HG02885 (cell line): ENCODE measurements around the gene YY1AP1.
"Not testable (repeated sequence)": the region's sequence is repeated elsewhere in the genome, so short reads cannot be mapped to it uniquely, and the experiment has no call there.

Experiments used
- ATAC-seq: cut with Tn5 transposase; IDR thresholded peaks from one replicate; pipeline ENCODE4 v1.9.1; 2021; ENCODE audit warnings: mild to moderate bottlenecking; ENCODE audit not compliant: unreplicated experiment, poor library complexity

The YY1AP1 gene

DNA sequence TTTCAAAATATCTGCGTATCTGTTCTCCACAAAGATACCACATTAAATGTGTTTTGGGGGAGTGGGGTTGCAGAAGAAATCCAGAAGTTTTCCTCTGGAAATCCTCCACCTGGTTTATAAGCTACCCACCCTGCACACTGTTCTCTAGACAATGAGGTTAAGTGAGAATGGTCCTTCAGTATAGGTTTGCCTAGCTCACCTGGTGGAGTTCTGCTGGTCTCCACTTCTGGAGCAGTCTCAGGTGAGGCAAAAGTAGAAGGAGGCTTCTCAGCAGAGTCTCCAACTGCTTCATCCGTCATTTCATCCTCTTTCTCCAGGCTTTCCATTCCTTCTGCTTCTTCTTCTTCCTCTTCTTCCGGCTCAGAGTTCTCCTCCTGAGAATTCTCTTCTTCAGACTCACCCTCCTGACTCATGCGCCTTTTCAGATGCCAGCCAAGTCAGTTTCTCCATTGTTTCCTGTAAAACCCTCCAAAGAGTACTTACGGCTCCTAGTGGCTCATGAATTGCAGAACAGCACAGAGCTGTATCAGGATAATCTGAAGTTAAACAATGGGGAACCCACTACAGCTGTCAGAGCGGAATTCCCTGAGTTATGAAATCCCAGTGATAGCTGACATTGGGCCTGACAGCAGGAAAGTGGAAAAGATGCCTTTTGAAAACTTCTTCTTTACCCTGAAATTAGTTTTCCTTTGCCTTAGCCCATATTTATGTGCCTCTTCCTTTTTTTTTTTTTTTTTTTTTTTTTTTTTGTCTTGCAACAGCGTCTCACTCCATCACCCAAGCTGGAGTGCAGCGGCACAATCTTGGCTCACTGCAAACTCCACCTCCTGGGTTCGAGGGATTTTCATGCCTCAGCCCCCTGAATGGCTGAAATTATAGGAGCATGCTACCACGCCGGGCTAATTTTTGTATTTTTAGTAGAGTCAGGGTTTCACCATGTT is 40.1 kb downstream of the YY1AP1 start:
- no peak for ATAC-seq

DNA sequence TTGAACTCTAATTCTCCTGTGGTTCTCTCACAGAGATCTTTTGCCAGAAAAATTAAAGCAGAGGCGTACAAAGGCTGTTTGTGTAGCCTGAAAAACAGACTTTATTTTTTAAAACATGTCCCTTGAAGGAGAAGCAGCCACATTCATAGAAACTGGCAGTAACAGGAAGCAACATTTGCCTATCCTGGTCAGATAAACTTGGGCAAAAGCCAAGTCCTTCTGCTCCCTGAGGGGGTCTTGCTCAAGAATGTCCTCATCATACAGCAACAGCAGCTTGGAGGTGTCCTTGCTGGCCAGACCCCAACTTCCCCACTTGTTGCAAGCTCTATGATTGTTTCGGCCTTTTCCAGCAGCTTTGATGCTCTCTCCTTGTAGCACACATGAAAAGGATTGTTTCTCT is 42.3 kb downstream of the YY1AP1 start:
- ATAC-seq: no peak

GRCh38 chr1:155645648-155646047 is 42.9 kb downstream of the YY1AP1 start:
- ATAC-seq: no peak

DNA sequence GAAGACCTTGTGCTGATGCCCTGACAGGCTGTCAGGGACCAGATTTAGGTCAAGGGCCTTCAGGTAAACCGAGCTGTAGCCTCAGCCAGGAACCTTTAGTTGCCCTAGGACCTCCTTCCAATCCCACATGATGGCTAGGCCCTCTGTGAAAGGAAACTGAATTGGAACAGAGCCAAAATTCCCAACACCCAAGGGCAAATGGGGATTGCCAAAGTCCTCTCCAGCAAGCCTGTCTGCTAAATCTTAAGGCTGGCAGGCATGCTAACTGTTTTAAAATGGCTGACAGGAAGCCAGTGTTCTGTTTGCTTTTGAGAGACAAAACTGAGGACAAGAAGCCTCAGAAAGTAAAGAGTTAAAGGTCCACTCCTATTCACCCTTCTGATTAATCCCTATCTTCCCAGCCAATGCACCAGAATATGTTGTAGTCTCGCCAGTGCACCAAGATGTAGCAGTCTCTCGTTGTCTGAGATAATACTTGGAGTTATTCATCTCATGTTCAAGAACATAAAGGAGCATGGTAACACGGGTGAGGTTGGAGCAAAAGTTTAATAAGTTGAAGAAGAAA is 43.5 kb downstream of the YY1AP1 start:
- no peak for ATAC-seq

DNA sequence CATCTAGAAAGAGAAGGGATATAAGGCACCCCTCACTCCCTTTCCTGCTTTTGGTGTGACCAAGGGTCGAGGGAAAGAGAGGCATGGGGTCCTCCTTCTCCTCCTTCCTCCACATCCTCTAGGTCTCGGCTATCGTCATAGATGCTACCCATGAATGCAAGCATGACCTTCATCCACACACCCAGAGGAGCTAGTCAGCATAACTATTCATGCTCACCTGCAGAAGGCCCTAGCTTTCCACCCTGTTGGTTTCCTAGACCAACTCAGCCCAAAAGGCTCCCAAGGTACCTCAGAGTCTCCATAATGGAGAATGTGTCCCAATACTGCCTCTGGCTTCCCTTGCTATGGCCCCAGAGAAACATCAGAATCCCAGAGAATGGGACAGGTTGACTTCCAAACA is 45.3 kb downstream of the YY1AP1 start:
- no peak for ATAC-seq

- not testable (repeated sequence) for ATAC-seq
These were observed 45.9 kb downstream of the YY1AP1 start for GRCh38 chr1:155642559-155643180.

DNA sequence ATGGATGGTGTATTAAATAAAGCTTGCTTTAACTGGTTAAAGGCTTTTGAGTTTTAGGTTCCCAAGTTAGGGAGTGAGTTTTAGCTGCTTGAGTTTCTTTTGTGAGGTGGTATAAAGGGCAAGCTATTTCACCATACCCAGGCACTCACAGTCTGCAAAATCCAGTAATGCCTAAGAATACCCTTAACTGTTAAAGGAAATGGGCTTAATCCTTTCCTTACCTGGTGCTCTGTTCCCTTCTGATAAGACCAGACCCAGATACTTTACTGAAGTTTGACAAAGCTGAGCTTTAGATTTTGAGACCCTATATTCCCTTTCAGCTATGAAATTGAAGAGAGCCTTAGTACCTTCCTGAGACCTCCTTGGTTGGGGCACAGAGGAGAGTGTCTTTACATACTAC is 48.2 kb downstream of the YY1AP1 start:
- no peak for ATAC-seq

GRCh38 chr1:155636397-155637153 is 52.0 kb downstream of the YY1AP1 start:
- no peak for ATAC-seq

DNA sequence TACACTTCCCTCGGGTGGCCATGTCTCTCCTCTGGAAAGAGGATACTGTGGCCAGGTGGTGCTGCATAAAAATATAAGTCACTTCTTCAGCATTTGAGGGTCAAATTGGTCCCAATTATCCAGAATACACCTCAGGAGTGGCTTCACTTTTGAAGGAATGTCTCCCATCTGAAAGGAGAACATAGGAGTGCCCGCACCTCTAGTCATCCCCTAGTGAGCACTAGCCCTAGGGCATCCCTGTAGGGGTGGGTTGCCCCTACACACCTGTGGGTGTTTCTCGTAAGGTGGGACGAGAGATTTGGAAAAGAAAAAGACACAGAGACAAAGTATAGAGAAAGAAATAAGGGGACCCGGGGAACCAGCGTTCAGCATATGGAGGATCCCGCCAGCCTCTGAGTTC is 62.1 kb downstream of the YY1AP1 start:
- ATAC-seq: not testable (repeated sequence)

- no peak for ATAC-seq
These were observed 65.2 kb downstream of the YY1AP1 start for GRCh38 chr1:155623357-155623756.

- ATAC-seq: no peak
These were observed 66.4 kb downstream of the YY1AP1 start for GRCh38 chr1:155622191-155622590.

DNA sequence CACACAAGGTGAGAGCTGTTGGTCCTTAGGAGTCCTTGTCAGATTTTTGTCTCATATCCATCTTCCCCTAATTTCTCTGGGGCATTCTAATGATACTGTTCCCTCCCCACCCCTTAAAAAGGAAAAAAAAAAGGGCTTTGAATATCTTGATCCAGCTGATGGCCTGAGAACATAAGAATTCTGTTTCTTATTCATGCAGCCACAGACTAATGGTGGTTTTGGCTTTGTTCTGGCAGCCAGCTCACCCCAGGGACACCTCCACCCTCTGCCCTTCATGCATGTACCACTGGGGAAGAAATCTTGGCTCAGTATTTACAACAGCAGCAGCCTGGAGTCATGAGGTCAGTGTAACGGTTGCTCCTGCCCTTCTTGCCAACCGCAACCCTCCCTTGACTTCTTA is 75.3 kb downstream of the YY1AP1 start:
- not testable (repeated sequence) for ATAC-seq

DNA sequence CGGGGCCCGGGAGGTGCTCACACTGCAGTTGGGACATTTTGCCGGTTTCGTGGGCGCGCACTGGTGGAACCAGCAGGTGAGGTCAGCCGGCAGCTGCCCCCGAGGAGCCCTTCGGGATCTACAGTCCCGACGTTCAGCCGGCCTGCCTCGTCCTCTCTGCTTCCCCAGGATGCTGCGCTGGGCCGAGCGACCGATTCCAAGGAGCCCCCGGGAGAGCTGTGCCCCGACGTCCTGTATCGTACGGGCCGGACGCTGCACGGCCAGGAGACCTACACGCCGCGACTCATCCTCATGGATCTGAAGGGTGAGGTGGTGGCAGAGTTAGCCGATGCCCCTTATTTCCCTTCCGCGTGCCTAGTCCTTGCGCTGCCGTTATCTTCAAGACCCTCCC is 78.3 kb downstream of the YY1AP1 start:
- ATAC-seq: not testable (repeated sequence)

GRCh38 chr1:155609515-155610256 is 78.9 kb downstream of the YY1AP1 start, which contains the start of gene MSTO1:
TSS of gene MSTO1 (plus strand) at chr1:155610218. CDS start at chr1:155610249, 31 bp downstream.
- ATAC-seq: peak; percentile 95
